ENCODE measurements around the gene LTB. TPM values are rescaled to one million over a fixed set of nuclear protein-coding genes. Genes with fewer than 3 reads are reported as not detected.

LTB gene
- total and polyA plus RNA-seq, 9 of the 15 experiments (the other 6 are each of a cell fraction or from before 2014, with no cell fraction given) = 0.07 to 0.51 TPM; not detected in 7

- TF ChIP-seq HSF4 (CRISPR knock-in tag; IDR thresholded peaks at IDR 0.05; ENCODE audit: borderline replicate concordance) = no peak
- TF ChIP-seq ETV5 (CRISPR knock-in tag; IDR thresholded peaks at IDR 0.05; ENCODE audit: low read depth) = peak; percentile 71
- TF ChIP-seq PBX2 (CRISPR knock-in tag; IDR thresholded peaks at IDR 0.05; ENCODE audit: low read depth) = no peak
- TF ChIP-seq PBX2 (tag; conservative IDR thresholded peaks at IDR 0.05; ENCODE audit: low read depth) = no peak
- TF ChIP-seq ILK (tag; IDR thresholded peaks at IDR 0.05; ENCODE audit: borderline replicate concordance, low read depth) = no peak
- peak; percentile 42; the same call in 1 of the 2 replicates for TF ChIP-seq NR4A1 (CRISPR knock-in tag; IDR thresholded peaks at IDR 0.05)
- TF ChIP-seq NR4A1 (tag; IDR thresholded peaks at IDR 0.05) = peak; percentile 75; the same call in 1 of the 2 replicates
- no peak for TF ChIP-seq DNMT1 (IDR thresholded peaks at IDR 0.05)
- no peak for TF ChIP-seq TAF15 (IDR thresholded peaks at IDR 0.05; ENCODE audit: low read depth, low read length)
- TF ChIP-seq TFAM (CRISPR knock-in tag; conservative IDR thresholded peaks at IDR 0.05) = no peak
- 0 out of 2 replicates have a peak, but pooled peaks have one; percentile 22 for TF ChIP-seq ETS1 (conservative IDR thresholded peaks at IDR 0.05; ENCODE audit: control insufficient read depth, low read depth, low read length)
Measured at GRCh38 chr6:31547727-31548543, 34.3 kb downstream of the LTB start (continued).

All from K562 (cell line).